Fibroblast of villous mesenchyme (primary cell): ENCODE measurements around the gene IFI44. TPM values are rescaled to one million over a fixed set of nuclear protein-coding genes. Genes with fewer than 3 reads are reported as not detected.

Experiments used
- DNase-seq: peaks from one replicate; pipeline ENCODE4 v3.0.0-alpha.2; 2010; ENCODE audit warnings: low read depth
- H3K4me3 ChIP-seq: 2 replicates; pipeline ENCODE4 v1.5.1; 2011; ENCODE audit warnings: low read depth, mild to moderate bottlenecking, low read length
- total RNA-seq: library from RNA; depleted of rRNA; stranded (reverse); fragments of >200 nt; gene quantifications from 2 replicates; pipeline ENCODE4 v1.2.3, GENCODE V29; 2012
- TF ChIP-seq, protein P1 (sequence below): IDR thresholded peaks from 2 replicates; pipeline ENCODE4 v1.5.1; 2012; ENCODE audit warnings: low read depth, mild to moderate bottlenecking, low read length; ENCODE audit not compliant: insufficient read depth

Gene IFI44
- total RNA-seq, 1 donor, result 4.7 TPM

DNA sequence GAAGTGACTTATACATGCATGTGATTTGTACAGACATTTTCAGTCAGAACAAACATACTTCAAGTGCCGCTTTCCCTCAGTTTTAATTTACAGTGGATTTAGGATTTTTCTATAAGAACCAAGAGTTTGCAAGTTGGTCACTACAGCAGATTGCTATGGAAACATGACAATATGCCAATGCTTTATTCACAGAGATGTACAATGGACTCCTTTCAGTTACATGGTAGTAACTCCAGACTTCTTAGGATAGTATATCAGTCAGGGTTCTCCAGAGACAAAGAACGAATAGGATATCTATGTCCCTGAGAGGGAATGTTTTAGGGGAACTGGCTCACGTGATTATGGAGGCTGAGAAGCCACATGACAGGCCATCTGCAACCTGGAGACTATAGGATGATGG is 27.4 kb downstream of the IFI44 start:
- TF ChIP-seq, protein P1, sequence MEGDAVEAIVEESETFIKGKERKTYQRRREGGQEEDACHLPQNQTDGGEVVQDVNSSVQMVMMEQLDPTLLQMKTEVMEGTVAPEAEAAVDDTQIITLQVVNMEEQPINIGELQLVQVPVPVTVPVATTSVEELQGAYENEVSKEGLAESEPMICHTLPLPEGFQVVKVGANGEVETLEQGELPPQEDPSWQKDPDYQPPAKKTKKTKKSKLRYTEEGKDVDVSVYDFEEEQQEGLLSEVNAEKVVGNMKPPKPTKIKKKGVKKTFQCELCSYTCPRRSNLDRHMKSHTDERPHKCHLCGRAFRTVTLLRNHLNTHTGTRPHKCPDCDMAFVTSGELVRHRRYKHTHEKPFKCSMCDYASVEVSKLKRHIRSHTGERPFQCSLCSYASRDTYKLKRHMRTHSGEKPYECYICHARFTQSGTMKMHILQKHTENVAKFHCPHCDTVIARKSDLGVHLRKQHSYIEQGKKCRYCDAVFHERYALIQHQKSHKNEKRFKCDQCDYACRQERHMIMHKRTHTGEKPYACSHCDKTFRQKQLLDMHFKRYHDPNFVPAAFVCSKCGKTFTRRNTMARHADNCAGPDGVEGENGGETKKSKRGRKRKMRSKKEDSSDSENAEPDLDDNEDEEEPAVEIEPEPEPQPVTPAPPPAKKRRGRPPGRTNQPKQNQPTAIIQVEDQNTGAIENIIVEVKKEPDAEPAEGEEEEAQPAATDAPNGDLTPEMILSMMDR, result no peak
- no peak for DNase-seq
- no peak overlapping the region for H3K4me3 ChIP-seq

DNA sequence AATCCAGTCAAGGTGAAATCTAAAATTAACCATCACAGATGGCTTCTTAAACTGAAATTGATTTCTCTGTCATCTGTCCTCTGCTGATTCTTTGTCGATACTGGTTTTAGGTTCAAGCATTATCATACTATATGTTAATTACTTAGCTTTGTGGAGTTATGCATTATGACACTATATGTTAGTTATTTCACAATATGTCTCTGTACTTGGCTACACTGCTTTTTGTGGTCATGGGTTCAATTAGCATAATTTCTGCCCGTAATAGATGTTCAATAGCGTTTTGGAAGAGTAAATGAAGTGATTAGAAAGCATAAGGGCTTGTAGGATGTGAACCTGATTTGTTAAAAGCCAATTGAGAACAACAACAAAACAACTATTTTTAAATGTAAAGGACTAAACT is 28.2 kb downstream of the IFI44 start:
- TF ChIP-seq, protein P1, result no peak
- no peak for DNase-seq
- no peak overlapping the region for H3K4me3 ChIP-seq

DNA sequence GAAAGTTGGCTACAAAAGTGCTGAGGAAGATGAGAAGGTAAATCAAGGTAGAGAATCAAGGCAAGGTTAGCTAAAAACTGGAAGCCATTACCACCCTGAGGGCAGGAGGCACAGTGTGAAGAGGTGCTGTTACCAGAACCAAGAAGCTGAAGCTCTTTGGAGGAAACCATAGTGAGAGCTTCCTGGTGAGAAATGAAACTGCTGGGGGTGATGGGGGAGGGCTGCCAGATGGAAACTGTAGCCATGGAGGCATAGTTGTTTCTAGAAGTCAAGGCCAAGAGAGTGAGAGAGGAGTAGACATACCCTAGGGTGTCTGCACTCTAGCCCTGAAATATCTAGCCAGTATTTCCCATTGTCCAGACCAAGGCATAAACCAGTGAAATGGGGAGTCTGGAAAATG is 28.7 kb downstream of the IFI44 start:
- H3K4me3 ChIP-seq, result no peak overlapping the region
- DNase-seq, result no peak
- TF ChIP-seq, protein P1, result no peak

DNA sequence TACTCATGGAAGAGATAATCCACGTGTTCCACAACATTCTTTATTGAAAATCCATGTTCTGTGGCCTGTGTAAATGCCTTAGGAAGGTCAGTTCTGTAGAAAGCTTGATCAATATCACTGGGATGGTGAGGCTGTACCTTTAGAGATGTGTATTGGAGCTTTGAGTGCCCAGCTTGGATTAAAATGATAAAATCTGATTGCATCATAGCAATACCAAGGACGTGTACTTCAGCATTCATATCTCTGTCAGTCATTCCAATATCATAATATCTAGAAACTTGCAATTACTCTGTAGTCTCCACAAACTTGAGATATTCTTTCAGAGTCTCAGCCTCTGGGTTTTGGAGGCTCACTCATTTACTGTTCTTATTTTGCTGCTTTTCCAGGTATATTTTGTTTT is 31.6 kb downstream of the IFI44 start:
- H3K4me3 ChIP-seq, result no peak overlapping the region
- TF ChIP-seq, protein P1, result no peak
- no peak for DNase-seq

DNA sequence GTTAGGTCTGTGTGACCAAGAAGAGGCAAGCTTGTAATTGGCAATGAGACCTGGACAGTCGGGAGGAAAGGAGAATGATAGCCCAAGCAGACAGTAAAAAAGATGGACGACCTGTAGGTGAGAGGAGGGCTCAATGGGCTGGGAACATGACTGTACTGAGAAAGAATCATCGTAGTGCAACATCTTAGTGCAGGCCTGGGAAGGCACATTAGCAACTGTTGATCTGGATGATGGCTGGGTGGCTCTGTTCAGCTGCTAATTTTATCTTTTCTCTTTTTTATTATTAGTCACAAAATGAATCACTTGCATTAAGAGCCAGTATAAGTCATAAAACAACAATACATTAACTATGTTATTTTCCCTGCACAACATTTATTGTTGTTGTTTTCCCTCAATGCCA is 32.9 kb downstream of the IFI44 start:
- TF ChIP-seq, protein P1, result no peak
- DNase-seq, result no peak

DNA sequence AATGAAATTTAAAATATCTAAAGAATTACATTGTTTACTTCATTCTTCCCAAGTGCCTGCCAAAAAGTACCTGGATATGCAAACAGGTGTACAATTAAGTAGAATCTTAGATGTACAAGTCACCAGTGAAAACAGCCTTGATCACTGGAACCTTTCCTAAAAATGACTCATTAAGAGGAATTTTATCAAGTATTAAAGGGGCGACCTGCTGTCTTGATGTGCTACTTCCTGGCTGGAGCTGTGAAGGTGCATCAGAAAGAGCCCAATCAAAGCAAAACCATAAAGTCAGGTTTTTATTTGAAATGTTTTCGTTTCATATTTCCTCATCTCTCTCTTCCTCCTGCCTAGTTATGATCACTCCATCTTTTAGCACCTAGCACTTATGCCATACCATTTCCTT is 33.4 kb downstream of the IFI44 start:
- no peak overlapping the region for H3K4me3 ChIP-seq
- no peak for DNase-seq
- TF ChIP-seq, protein P1, result no peak

More for the DNA sequence above, 32.9 kb downstream of the IFI44 start:
- no peak overlapping the region for H3K4me3 ChIP-seq

DNA sequence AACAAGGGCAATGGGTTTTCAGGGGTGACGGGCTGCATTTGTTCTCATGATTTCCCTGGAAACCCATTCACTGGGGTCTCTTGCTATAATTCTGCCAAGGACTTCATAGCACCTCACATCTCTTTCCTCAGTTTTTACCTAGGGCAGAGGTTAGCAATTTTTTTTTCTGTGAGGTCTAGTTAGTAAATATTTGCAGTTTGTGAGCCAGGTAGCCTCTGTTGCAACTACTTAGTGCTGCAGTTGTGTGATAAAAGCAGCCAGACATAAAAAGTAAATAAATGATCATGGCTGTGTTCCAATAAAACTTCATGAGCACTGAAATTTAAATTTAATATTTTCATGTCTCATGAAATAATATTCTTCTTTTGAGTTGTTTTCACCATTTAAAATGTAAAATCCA is 37.7 kb downstream of the IFI44 start:
- H3K4me3 ChIP-seq, result no peak overlapping the region
- TF ChIP-seq, protein P1, result no peak
- DNase-seq, result no peak
